ENCODE results near the gene TPPP2. TPM values are rescaled to one million over a fixed set of nuclear protein-coding genes. Genes with fewer than 3 reads are reported as not detected.

Gene TPPP2
- total and polyA plus RNA-seq, 10 of the 15 experiments (the other 5 are each of a cell fraction or from before 2014, with no cell fraction given) = not detected

DNA sequence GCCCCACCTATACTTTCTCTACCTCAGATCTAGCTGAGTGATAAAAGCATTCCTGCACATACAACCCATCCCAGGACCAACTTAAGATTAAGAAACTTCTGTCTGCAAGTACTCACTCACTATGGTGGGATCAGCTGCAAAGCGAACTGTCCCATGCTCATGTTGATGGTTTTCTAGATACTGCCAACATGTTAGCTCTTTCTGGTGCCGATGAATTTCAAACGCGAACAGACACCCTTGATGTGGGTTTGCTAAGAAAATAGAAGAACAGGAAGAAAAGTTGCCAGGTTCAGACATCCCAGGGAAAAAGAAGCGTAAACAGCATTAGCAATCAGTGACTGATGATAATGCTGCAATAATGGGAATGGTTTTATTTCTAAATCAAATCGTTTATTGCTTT lies 32.5 kb upstream of the TPPP2 start (continued):
- TF ChIP-seq ATF7 (IDR thresholded peaks at IDR 0.05; ENCODE audit: low read depth) = no peak
- TF ChIP-seq, protein P1, sequence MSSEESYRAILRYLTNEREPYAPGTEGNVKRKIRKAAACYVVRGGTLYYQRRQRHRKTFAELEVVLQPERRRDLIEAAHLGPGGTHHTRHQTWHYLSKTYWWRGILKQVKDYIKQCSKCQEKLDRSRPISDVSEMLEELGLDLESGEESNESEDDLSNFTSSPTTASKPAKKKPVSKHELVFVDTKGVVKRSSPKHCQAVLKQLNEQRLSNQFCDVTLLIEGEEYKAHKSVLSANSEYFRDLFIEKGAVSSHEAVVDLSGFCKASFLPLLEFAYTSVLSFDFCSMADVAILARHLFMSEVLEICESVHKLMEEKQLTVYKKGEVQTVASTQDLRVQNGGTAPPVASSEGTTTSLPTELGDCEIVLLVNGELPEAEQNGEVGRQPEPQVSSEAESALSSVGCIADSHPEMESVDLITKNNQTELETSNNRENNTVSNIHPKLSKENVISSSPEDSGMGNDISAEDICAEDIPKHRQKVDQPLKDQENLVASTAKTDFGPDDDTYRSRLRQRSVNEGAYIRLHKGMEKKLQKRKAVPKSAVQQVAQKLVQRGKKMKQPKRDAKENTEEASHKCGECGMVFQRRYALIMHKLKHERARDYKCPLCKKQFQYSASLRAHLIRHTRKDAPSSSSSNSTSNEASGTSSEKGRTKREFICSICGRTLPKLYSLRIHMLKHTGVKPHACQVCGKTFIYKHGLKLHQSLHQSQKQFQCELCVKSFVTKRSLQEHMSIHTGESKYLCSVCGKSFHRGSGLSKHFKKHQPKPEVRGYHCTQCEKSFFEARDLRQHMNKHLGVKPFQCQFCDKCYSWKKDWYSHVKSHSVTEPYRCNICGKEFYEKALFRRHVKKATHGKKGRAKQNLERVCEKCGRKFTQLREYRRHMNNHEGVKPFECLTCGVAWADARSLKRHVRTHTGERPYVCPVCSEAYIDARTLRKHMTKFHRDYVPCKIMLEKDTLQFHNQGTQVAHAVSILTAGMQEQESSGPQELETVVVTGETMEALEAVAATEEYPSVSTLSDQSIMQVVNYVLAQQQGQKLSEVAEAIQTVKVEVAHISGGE (CRISPR knock-in tag; IDR thresholded peaks at IDR 0.05) = no peak
- no peak for TF ChIP-seq KAT2A (conservative IDR thresholded peaks at IDR 0.05; ENCODE audit: control insufficient read depth, low read depth, low read length)
- no peak for TF ChIP-seq BCL11A (IDR thresholded peaks at IDR 0.05; ENCODE audit: low read depth, low read length)
- no peak for TF ChIP-seq ZSCAN29 (IDR thresholded peaks at IDR 0.05)
- TF ChIP-seq MTA2 (IDR thresholded peaks at IDR 0.05; ENCODE audit: low read depth) = no peak
- no peak for TF ChIP-seq GATAD2B (conservative IDR thresholded peaks at IDR 0.05; ENCODE audit: low read depth)

DNA sequence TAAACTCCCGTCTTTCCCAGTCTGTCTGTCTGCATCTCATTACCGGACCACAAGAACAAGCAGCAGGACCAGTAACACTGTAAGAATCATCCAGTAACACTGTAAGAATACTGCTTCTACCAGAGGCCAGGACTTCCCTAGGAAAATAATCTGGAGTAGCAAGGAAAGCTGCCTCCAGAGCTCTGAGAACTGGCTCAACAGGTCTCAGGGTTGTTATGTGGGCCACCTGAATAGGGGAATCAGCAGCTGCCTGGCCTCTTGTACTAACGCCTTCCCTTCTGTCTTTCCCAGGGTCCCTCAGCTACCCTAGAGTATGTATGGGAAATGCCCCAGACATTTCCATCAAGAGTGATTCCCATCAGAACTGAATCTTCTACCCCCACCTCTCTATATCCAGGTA lies 31.9 kb upstream of the TPPP2 start:
- Histone ChIP-seq H3K4me1 (ENCODE audit: control insufficient read depth, insufficient read depth, low read length) (no peaks in the 10 kb centered on the region), H3K27me3 (replicated peaks in 1 of 2; ENCODE audit: control insufficient read depth in 2 of 2, insufficient read depth in 2 of 2, low read length in 1 of 2) (no peaks in the 10 kb centered on the region), H3K4me2 (ENCODE audit: control insufficient read depth, insufficient read depth) (no peak overlapping the region), H3K27ac (ENCODE audit: control insufficient read depth, insufficient read depth) (no peak overlapping the region), H3K4me3 (no peak overlapping the region), H2AFZ (ENCODE audit: control insufficient read depth, low read depth, low read length) (no peak overlapping the region), H3K36me3 (ENCODE audit: control insufficient read depth in 2 of 2, insufficient read depth in 2 of 2, low read length in 1 of 2) (peaks cover 5 to 12% of the 10 kb centered on the region in 2 experiments), H4K20me1 (ENCODE audit: control insufficient read depth, insufficient read depth) (no peaks in the 10 kb centered on the region), H3K79me2 (ENCODE audit: control insufficient read depth, insufficient read depth, low read length) (no peaks in the 10 kb centered on the region), H3K9me3 (replicated peaks; ENCODE audit: control insufficient read depth, insufficient read depth, low read length) (no peaks in the 10 kb centered on the region), H3K9ac (ENCODE audit: control insufficient read depth, insufficient read depth, low read length) (no peak overlapping the region)
- ChIA-PET SMC1A (ENCODE audit: uncharacterized antibody, unreplicated experiment) (interaction anchor here (1.5 kb wide), 1 partner anchor 106 kb away, joined by 5 read pairs; no protein-coding TSS in a partner anchor), POLR2A (no interaction called here), CTCF (interaction anchor here (0.7 to 2.2 kb wide), 6 partner anchors 8 to 107 kb away, joined by 3 to 17 read pairs (median 3); no protein-coding TSS in a partner anchor), RAD21 (ENCODE audit: unreplicated experiment) (no interaction called here)
- 93% methylated on average over 3 of the region's 3 CpGs for WGBS (ENCODE audit: insufficient coverage, insufficient replicate concordance, low lambda C conversion rate, missing lambda C conversion rate)
- intact Hi-C loops (cut with micrococcal nuclease; ENCODE audit: unreplicated experiment) = no loop called here
- DNase-seq (ENCODE audit: low read depth, low spot score) (no peak), FAIRE-seq (no peak), ATAC-seq (no peak)
- no TSS peak for BruUV-seq (replicated peaks)
- in situ Hi-C loops (cut with MboI) = no loop called here
- TF ChIP-seq, protein P2, sequence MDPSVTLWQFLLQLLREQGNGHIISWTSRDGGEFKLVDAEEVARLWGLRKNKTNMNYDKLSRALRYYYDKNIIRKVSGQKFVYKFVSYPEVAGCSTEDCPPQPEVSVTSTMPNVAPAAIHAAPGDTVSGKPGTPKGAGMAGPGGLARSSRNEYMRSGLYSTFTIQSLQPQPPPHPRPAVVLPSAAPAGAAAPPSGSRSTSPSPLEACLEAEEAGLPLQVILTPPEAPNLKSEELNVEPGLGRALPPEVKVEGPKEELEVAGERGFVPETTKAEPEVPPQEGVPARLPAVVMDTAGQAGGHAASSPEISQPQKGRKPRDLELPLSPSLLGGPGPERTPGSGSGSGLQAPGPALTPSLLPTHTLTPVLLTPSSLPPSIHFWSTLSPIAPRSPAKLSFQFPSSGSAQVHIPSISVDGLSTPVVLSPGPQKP (IDR thresholded peaks at IDR 0.05; ENCODE audit: low read depth, low read length) = no peak
- TF ChIP-seq MEF2B (IDR thresholded peaks at IDR 0.05; ENCODE audit: partially characterized antibody, poor library complexity, severe bottlenecking) = no peak
- TF ChIP-seq, protein P3, sequence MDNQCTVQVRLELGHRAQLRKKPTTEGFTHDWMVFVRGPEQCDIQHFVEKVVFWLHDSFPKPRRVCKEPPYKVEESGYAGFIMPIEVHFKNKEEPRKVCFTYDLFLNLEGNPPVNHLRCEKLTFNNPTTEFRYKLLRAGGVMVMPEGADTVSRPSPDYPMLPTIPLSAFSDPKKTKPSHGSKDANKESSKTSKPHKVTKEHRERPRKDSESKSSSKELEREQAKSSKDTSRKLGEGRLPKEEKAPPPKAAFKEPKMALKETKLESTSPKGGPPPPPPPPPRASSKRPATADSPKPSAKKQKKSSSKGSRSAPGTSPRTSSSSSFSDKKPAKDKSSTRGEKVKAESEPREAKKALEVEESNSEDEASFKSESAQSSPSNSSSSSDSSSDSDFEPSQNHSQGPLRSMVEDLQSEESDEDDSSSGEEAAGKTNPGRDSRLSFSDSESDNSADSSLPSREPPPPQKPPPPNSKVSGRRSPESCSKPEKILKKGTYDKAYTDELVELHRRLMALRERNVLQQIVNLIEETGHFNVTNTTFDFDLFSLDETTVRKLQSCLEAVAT (IDR thresholded peaks at IDR 0.05) = no peak
- TF ChIP-seq CREM (IDR thresholded peaks at IDR 0.05; ENCODE audit: low read depth) = no peak
- no peak for TF ChIP-seq BMI1 (IDR thresholded peaks at IDR 0.05; ENCODE audit: borderline replicate concordance)
- TF ChIP-seq NFYB (IDR thresholded peaks at IDR 0.05; ENCODE audit: insufficient read depth, low read depth, low read length) = no peak
- TF ChIP-seq, protein P4, sequence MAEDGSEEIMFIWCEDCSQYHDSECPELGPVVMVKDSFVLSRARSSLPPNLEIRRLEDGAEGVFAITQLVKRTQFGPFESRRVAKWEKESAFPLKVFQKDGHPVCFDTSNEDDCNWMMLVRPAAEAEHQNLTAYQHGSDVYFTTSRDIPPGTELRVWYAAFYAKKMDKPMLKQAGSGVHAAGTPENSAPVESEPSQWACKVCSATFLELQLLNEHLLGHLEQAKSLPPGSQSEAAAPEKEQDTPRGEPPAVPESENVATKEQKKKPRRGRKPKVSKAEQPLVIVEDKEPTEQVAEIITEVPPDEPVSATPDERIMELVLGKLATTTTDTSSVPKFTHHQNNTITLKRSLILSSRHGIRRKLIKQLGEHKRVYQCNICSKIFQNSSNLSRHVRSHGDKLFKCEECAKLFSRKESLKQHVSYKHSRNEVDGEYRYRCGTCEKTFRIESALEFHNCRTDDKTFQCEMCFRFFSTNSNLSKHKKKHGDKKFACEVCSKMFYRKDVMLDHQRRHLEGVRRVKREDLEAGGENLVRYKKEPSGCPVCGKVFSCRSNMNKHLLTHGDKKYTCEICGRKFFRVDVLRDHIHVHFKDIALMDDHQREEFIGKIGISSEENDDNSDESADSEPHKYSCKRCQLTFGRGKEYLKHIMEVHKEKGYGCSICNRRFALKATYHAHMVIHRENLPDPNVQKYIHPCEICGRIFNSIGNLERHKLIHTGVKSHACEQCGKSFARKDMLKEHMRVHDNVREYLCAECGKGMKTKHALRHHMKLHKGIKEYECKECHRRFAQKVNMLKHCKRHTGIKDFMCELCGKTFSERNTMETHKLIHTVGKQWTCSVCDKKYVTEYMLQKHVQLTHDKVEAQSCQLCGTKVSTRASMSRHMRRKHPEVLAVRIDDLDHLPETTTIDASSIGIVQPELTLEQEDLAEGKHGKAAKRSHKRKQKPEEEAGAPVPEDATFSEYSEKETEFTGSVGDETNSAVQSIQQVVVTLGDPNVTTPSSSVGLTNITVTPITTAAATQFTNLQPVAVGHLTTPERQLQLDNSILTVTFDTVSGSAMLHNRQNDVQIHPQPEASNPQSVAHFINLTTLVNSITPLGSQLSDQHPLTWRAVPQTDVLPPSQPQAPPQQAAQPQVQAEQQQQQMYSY (CRISPR knock-in tag; IDR thresholded peaks at IDR 0.05) = no peak

Data from GM12878 (cell line).